Peyer's patch (tissue), 4 donors: ENCODE data around the gene DYNLT3.

Experiments used
- POLR2A ChIP-seq, 2 donors: fragments of 450-650 bp; IDR thresholded peaks; one replicate each; pipeline ENCODE4 v1.5.1; 2017; ENCODE audit warnings: antibody characterized with exemption in 2 of 2, mild to moderate bottlenecking in 2 of 2, moderate library complexity in 2 of 2
- TF ChIP-seq, protein P1 (sequence below), 6 experiments: fragments of 450-650 bp in 4 of 6; fragments of 200-600 bp in 2 of 6; sonication (generic) in 1 of 6; IDR thresholded peaks; one replicate each; pipeline ENCODE4 v1.5.1; 2017 to 2019; ENCODE audit warnings: antibody characterized with exemption in 6 of 6, mild to moderate bottlenecking in 3 of 6, moderate library complexity in 1 of 6

DNA sequence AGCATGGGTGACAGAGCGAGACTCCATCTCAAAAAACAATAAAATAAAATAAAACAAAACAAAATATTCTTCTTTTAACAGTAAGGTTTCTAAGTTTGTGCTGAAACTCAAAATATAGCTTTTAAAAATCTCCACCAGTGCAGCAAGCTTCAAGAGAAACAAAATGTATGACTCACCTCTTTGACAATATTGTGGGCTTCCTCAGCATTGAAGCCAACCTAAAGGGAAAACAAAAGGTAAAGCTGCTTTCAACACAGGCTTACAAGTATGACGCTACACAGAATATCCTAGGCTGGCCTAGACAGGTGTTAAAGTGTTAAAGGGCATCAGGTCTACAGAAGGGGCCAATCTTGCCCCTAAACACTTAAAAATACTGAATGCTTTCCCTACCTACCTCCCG lies 1.2 kb downstream of the DYNLT3 start:
- no peak for TF ChIP-seq POLR2A (IDR thresholded peaks at IDR 0.05)
- TF ChIP-seq, protein P1, sequence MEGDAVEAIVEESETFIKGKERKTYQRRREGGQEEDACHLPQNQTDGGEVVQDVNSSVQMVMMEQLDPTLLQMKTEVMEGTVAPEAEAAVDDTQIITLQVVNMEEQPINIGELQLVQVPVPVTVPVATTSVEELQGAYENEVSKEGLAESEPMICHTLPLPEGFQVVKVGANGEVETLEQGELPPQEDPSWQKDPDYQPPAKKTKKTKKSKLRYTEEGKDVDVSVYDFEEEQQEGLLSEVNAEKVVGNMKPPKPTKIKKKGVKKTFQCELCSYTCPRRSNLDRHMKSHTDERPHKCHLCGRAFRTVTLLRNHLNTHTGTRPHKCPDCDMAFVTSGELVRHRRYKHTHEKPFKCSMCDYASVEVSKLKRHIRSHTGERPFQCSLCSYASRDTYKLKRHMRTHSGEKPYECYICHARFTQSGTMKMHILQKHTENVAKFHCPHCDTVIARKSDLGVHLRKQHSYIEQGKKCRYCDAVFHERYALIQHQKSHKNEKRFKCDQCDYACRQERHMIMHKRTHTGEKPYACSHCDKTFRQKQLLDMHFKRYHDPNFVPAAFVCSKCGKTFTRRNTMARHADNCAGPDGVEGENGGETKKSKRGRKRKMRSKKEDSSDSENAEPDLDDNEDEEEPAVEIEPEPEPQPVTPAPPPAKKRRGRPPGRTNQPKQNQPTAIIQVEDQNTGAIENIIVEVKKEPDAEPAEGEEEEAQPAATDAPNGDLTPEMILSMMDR (IDR thresholded peaks at IDR 0.05), result no peak
